HG03103 (cell line): ENCODE measurements around the gene NKD1.

Experiments
- ATAC-seq: cut with Tn5 transposase; IDR thresholded peaks from one replicate; pipeline ENCODE4 v1.9.1; 2021; ENCODE audit warnings: low read depth; ENCODE audit not compliant: unreplicated experiment

NKD1 gene

GRCh38 chr16:50609471-50609870 is 61.3 kb downstream of the NKD1 start:
- ATAC-seq, result no peak

GRCh38 chr16:50610331-50611262 is 62.4 kb downstream of the NKD1 start:
- no peak for ATAC-seq

DNA sequence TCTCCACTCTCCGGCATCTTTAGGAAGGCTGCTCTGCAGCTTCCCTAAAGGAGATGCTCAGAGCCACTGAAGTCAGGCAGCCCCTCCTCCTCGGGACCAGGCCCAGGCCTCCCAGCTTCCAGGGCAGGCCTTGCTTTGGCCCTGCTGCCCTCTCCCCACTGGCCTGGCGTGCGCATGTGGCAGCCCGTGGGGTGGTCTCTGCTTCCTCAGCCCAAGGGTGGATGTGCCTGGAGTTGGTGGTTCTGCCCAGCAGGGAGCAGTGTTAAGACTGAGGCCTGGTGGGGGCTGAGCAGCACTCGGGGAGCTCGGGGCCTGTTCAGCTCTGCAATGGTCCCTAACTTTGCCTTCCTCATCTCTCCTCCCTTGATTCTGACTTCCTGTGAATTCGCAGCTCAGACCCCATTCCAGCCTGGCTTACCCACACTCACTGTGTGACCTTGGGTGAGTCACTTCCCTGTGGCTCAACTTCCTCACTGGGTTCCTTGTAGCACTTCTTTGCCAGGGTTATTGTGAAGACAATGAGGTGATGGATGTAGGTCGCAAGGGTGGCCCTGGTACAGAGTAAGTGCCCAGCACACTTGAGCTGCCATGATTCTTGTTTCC is 63.2 kb downstream of the NKD1 start:
- ATAC-seq, result no peak

- ATAC-seq, result no peak
Observed at GRCh38 chr16:50611995-50612848, 64.0 kb downstream of the NKD1 start.

GRCh38 chr16:50612849-50613198 is 64.6 kb downstream of the NKD1 start:
- no peak for ATAC-seq

- ATAC-seq, result no peak
Observed at GRCh38 chr16:50613281-50613963, 65.2 kb downstream of the NKD1 start.

- no peak for ATAC-seq
Observed at GRCh38 chr16:50613964-50614474, 65.8 kb downstream of the NKD1 start.

DNA sequence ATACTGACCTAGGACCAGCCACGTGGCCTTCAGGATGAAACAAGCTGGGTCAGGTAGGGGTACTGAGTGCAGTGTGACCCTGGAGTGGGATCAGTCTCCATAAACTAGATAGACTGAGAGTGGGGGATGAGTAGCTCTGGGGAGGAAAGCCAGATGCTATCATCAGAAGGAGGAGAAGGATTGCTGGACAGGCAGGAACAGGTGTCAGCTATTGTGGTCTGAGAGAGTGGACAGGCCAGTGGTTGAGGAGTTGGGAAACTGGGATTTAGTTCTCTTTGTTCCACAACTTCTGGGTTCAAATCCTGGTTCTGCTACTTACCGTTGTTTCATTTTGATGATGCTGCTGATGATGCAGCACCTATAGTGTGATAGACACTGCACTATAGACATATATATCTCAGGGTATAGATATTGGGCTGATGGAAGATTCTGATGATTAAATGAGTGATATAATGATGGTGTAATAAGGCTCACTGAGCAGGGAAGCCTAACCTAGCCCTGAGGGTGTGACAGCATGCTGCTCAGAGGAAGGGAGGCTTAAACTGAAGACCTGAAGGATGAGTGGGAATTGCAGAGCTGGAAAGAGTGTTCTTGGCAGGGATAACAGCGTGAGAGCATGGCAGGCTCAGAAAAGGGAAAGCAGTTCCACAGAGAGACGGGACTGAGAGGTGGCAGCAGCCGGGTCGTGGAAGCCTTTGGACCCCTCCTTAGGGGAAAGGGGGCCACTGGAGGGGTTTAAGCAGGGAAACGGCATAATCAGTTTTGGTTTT is 66.9 kb downstream of the NKD1 start:
- no peak for ATAC-seq

DNA sequence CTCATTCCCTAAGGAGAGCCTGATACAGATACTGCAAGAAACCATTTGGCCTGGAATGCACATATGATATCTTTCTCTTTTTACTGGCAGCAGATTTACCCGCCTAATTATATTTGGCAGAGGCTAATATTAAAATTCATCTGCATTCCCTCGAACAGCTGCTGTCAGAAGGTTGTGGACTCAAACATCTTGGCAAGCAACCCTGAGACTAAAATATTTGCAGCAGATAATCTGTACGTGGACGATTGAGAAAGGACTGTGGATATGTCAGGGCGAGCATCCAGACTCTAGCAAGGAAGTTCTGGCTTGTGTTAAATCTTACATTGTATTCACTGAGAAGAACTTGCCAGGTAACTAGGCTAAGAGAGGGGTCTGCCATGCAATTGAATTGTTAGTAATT is 67.7 kb downstream of the NKD1 start:
- ATAC-seq, result no peak

DNA sequence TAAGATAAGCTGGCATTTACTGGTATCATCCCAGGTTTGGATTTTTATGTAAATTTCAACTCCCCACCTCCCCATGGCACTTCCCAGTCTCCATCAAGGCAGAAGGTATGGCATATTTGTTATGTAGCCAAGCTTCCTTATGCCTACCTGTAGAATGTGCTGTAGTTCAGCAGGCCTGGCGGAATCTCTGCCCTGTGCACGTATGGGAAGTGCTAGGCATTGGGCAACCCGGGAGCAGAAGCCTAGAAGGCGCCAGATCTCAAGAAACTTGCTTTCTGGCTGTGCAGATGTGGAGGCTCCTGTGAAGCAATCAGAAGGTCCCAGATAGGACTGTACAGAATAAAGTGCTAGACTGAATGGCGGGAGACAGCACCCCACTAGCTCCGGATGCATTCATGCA is 68.2 kb downstream of the NKD1 start:
- no peak for ATAC-seq

DNA sequence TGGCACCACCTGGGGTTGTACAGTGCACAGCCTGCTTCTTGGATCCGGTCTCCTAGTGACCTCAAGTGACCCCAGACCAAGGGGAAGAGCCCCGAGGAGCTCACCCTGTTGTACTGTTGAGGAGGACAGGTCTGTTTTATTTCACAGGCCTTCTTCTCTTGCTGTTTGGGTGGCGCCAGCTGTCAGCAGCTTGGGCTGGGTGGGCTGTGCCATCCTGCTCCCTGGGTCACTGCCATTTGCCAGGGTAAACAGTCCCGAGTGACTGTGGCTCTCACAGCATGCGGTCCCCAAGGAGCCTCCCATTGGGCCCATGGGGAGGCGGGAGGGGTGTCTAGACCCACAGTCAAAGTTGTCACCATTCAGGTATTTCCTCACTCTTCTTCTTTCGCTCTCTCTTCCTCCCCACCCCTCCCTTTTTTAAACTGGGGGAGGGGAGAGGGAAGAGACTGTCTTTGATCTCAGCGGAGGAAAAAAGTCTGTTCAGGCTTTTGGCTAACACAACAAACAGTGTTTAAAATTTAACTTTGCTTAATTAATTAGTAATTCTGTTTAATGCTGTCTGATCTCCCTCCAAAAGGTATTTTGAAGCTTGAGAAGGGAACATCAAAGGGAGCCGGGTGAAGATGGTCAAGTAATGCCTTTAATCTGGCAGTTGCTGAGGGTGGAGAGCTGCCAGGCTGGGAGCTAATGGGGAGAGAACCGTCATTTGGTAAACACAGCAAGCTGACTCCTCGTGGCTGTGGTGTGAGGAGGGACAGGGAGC is 68.9 kb downstream of the NKD1 start:
- ATAC-seq, result no peak

DNA sequence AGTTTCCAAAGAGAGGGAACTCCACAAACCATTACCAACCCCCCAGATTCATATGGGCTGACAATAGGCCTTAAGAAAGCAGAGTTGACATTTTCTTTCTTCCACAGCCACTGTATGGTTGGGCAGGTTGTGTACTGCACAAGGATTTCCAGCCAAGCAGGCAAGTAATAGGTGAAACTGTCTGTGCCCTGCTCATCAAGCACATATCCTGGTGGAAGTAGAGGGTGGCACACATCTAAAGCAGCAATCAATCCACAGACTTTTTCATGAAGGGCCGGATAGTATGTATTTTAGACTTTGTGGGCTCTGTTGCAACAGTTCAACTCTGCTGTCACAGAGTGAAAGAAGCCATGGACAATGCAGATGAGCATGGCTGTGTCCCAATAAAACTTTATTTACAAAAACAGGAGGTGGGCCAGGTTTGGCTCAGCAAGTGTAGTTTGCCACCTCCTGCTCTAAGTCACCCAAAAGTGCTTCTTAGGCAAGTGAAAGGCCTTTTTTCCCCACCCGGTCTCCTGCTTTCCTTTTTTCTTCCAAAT is 69.5 kb downstream of the NKD1 start:
- ATAC-seq, result no peak

DNA sequence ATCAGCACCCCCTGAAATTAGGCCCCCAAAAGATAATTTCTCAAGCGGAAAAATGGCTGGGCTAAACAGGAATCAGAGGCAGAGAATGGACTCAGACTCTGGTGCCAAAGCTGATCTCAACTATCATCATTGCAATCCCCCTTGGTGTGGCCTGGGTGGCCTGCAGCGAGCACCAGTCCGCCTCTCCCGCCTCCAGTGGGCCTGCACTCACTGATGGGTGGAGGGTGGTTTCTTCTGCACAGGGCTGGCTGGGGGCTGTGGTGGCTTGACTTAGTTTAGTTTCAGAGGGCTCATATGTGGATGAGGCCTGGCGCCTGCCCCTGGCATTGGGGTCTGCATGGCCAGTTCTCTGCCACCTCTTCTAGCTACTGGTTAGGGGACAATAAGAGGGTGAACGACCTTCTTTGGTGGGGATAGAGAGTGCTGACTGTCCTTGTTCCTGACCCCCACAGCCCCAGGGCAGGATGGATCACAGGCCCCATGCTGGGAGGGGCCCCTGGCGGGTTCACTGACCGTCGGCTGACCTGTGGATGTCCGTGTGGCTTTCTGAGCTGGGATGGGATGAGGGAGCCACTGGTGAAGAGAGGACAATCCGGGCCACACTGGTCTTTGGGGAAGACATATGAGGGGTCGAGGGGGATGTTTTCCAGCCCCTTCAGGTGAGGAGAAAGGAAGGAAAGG is 70.2 kb downstream of the NKD1 start:
- ATAC-seq, result no peak

DNA sequence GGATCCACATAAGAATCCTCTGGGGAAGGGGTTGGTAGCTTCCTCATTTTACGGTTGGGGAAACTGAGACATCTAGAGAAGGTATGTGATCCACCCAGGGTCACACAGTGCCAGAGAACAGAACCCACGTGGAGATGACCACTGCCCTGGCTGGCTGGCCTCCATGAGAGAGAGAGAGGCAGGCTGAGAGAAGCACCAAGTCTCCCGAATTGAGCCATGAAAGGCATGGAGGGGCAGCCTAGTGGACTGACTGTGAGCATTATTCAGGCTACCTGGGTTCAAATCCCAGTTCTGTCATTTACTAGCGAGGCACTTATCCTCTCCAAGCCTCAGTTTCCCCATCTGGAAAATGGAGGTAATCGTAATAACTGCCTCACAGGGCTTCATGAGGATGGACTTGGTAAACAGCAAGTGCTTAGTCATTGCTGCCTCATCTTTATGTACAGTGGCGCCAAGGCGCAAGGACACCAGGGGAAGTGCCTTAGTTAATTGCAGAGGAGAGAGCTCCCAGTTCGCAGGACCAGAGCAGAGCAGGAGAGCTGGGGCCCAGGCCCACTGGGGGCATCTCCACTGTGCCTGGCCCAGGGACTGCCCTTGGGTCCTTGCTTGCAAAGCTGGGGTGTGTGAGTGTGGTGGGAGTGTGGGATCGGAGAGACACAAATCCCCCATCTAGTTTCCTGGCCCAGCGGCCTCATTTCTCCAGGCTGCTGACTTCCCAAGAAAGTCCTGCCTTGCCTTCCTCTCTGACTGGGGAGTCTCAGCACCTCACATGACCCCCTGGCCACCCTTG is 71.7 kb downstream of the NKD1 start:
- no peak for ATAC-seq

DNA sequence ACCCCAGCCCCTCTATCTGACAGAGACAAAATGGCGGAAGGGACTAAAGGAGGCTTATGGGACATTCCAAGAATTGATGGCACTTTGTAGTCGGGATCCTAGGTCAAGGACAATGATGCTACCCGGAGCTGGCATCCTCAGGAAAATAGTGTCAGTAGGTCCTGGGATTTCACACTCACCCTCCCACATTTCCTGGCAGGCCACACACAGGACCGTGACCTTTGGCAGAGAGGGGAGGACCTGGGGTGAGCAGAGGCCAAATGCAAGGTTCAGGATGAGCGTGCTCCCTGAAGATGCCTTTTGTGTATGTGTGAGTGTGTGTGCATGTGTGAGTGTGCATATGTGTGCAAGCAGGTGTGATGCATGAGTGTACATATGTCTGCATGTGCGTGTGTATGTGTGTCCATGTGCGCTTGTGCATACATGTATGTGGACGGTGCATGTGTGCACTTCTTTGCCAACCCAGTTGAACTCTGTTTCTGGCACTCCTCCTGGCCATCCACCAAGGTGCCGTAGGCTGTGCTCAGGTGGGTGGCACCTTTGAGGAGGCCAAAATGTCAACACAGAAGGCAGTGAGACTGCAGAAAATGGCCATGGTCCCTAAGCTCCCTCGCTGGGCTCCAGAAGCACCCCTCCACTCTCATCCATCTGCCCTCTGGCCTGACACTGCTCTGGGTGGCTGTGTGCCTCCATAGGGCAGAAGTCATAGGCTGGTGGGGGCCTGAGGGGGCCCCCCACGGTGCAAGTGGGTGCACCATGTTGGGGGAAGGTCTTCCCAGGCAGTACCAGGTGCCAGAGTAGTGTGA is 72.7 kb downstream of the NKD1 start:
- no peak for ATAC-seq

DNA sequence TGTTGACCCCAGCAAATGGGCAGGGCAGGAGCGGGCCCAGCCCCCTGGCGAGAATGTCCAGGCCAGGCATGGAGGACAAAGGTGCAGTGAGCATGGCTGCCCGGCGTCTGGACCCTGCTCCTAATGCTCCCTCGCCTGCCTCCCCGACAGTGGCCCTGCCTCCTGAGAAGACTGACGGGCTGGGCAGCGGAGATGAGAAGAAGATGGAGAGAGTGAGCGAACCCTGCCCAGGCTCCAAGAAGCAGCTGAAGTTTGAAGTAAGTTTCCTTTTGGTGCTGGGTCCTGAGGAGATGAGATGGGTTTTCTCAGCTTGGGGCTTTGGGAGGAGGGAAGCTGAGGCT is 73.2 kb downstream of the NKD1 start:
- no peak for ATAC-seq

DNA sequence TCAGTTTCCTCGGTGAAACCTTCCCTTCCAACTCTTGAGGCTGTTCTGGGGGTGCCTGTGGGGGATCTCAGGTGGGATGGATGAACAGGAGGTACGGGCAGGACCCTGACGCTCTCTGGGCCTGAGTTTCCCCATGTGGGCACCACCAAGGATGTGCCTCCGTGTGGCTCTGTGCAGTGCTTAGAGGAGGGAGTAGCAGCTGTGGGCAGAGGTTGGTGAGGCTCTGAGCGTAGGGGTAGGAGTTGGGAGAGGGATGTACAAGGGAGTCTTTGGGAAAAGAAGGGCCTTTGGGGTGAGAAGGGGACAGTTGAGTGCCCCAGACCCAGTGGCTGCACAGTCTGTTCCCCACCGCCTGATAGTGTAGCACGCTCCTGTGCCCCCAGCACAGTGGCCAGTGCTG is 73.8 kb downstream of the NKD1 start:
- ATAC-seq, result no peak
